Parathyroid adenoma (tissue), 2 donors: Measurements from ENCODE around the gene MOSPD3.

ENCODE experiments used
- H2AFZ ChIP-seq: fragments of 300-600 bp; sonication (generic); one replicate; pipeline ENCODE4 v1.7.0; 2017; ENCODE audit warnings: antibody characterized with exemption, mild to moderate bottlenecking
- H3K27ac ChIP-seq: fragments of 300-600 bp; sonication (generic); one replicate; pipeline ENCODE4 v1.7.0; 2017
- H3K27me3 ChIP-seq: fragments of 300-600 bp; sonication (generic); one replicate; pipeline ENCODE4 v1.7.0; 2017; ENCODE audit warnings: low read length; ENCODE audit not compliant: control insufficient read depth, insufficient read depth
- H3K36me3 ChIP-seq: fragments of 300-600 bp; sonication (generic); one replicate; pipeline ENCODE4 v1.7.0; 2017; ENCODE audit warnings: low read length; ENCODE audit not compliant: control insufficient read depth, insufficient read depth
- H3K4me1 ChIP-seq: fragments of 300-600 bp; sonication (generic); one replicate; pipeline ENCODE4 v1.7.0; 2017; ENCODE audit warnings: control low read depth
- H3K4me2 ChIP-seq: fragments of 300-600 bp; sonication (generic); one replicate; pipeline ENCODE4 v1.7.0; 2017; ENCODE audit warnings: low read length
- H3K4me3 ChIP-seq: fragments of 300-600 bp; sonication (generic); one replicate; pipeline ENCODE4 v1.7.0; 2017; ENCODE audit warnings: low read depth, low read length
- H3K79me2 ChIP-seq: fragments of 300-600 bp; sonication (generic); one replicate; pipeline ENCODE4 v1.7.0; 2017; ENCODE audit warnings: control low read depth
- H3K9ac ChIP-seq: fragments of 300-600 bp; sonication (generic); one replicate; pipeline ENCODE4 v1.7.0; 2017; ENCODE audit warnings: mild to moderate bottlenecking
- H3K9me3 ChIP-seq: fragments of 300-600 bp; sonication (generic); one replicate; pipeline ENCODE4 v1.7.0; 2017; ENCODE audit warnings: low read length; ENCODE audit not compliant: control insufficient read depth
- TF ChIP-seq, protein P1 (sequence below): fragments of 300-600 bp; sonication (generic); IDR thresholded peaks from one replicate; pipeline ENCODE4 v1.7.0; 2017; ENCODE audit warnings: antibody characterized with exemption, mild to moderate bottlenecking
- donor health status: primary hyperparathyroidism.

Gene MOSPD3

DNA sequence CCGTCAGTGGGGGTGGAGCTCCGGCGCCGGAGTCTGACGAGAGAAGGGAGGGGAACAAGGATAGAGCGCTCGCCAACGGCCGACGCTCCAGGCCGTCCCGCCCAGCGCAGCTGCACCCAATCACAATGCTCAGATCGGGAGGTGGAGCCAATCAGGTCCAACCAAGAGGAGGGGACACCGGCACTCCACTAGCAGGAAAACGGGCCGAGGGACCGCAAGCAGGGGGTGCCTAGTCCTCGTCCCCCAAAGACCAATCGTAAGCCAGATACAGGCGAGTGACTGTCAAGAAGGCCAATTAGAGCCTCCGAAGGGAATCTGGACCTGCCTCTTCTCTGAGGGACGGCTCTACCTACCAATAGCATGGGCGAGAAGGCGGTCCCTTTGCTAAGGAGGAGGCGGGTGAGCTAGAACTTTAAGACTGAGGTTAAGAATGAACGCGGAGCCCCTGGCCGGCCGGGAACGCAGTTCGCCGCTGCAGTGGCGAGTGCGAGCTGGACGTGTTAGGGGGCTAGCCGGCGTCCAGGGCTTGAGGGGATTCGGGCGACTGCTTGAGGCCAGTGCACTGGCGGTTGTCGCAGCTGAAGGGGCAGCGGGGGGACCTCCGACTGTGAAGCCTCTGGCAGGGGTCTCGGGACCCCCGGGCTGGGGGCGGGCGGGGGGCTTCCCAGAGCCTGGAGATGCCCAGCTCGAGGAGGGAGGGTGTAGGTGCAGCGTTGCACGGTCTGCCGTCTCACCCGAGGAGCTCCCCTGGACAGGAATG is 25.9 kb upstream of the MOSPD3 start, which contains the start of gene FBXO24:
Gene FBXO24 (plus strand): TSS at position 63 of the 760 bp plus-strand sequence. CDS start 298 bp downstream, at position 361.
- Histone ChIP-seq H3K4me1 (peaks cover 21% of the 10 kb centered on the region), H3K79me2 (peaks cover 3% of the 10 kb centered on the region)

DNA sequence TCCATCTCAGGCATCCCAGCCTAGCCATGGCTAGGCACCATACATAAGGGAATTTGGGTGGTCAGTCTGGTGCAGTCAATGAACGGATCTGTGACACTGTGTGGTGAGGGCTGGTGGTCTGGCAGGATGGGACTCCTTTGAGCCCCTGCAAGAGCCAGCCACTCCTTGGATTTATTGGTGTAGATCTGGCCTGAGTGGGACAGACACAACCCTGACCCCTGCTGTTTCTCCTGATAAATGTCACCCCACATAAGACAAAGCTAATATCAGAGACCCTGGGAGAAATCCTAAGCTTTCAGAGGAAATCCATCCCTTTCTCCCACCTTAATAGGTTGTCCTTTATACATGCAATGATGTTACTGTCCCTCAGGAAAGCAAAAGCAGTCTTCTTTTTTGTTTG is 23.9 kb upstream of the MOSPD3 start:
- Histone ChIP-seq H3K4me3 (no peak overlapping the region), H3K9ac (no peak overlapping the region), H3K36me3 (no peaks in the 10 kb centered on the region), H3K4me1 (peaks cover 12% of the 10 kb centered on the region), H3K27ac (no peak overlapping the region), H3K79me2 (no peaks in the 10 kb centered on the region), H3K4me2 (no peak overlapping the region), H3K27me3 (no peaks in the 10 kb centered on the region), H2AFZ (no peak overlapping the region), H3K9me3 (no peaks in the 10 kb centered on the region)
- TF ChIP-seq, protein P1, sequence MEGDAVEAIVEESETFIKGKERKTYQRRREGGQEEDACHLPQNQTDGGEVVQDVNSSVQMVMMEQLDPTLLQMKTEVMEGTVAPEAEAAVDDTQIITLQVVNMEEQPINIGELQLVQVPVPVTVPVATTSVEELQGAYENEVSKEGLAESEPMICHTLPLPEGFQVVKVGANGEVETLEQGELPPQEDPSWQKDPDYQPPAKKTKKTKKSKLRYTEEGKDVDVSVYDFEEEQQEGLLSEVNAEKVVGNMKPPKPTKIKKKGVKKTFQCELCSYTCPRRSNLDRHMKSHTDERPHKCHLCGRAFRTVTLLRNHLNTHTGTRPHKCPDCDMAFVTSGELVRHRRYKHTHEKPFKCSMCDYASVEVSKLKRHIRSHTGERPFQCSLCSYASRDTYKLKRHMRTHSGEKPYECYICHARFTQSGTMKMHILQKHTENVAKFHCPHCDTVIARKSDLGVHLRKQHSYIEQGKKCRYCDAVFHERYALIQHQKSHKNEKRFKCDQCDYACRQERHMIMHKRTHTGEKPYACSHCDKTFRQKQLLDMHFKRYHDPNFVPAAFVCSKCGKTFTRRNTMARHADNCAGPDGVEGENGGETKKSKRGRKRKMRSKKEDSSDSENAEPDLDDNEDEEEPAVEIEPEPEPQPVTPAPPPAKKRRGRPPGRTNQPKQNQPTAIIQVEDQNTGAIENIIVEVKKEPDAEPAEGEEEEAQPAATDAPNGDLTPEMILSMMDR = peak; percentile 45

More for the DNA sequence above, 25.9 kb upstream of the MOSPD3 start, which contains the start of gene FBXO24:
- Histone ChIP-seq H2AFZ (peak within 1 kb of the TSS; percentile 89), H3K4me2 (peak within 1 kb of the TSS; percentile 87), H3K27me3 (no peaks in the 10 kb centered on the region), H3K9ac (peak within 1 kb of the TSS; percentile 98), H3K4me3 (peak within 1 kb of the TSS; percentile 99), H3K9me3 (no peaks in the 10 kb centered on the region), H3K27ac (peak within 1 kb of the TSS; percentile 95), H3K36me3 (no peaks in the 10 kb centered on the region)
- TF ChIP-seq, protein P1 = no peak

DNA sequence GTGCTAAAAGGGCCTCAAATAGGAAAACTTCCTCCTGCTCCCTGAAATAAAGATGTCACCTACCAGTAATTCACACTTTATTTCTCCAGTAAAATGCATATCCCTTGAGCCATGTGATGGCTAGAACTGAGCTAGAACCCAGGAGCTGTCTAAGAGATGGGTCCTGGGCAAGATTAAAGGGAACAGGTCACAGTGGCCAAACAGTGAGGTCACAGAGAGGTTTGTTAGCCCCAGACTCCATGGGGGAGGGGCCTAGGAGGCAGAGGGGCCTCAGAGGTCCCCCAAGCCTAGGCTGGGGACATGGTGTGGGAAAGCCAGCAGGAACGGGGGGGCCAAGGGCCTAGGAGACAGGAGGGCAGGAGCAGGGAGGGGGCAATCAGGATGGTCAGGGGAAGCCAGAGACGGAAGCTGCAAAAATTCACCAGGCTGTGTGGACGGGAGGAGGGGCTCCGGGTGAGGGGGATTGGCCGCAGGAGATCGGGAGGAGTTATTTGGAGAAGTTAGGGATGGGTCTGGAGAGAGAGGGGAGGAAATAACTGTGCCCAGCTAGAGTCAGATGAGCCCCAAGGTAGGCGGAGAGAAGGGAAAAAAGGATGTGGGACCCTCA is 22.9 kb upstream of the MOSPD3 start:
- Histone ChIP-seq H2AFZ (no peak overlapping the region), H3K4me2 (no peak overlapping the region), H3K36me3 (no peaks in the 10 kb centered on the region), H3K4me1 (peaks cover 5% of the 10 kb centered on the region), H3K27ac (no peak overlapping the region), H3K27me3 (no peaks in the 10 kb centered on the region), H3K4me3 (no peak overlapping the region), H3K9ac (no peak overlapping the region), H3K9me3 (no peaks in the 10 kb centered on the region), H3K79me2 (no peaks in the 10 kb centered on the region)
- TF ChIP-seq, protein P1 = no peak

DNA sequence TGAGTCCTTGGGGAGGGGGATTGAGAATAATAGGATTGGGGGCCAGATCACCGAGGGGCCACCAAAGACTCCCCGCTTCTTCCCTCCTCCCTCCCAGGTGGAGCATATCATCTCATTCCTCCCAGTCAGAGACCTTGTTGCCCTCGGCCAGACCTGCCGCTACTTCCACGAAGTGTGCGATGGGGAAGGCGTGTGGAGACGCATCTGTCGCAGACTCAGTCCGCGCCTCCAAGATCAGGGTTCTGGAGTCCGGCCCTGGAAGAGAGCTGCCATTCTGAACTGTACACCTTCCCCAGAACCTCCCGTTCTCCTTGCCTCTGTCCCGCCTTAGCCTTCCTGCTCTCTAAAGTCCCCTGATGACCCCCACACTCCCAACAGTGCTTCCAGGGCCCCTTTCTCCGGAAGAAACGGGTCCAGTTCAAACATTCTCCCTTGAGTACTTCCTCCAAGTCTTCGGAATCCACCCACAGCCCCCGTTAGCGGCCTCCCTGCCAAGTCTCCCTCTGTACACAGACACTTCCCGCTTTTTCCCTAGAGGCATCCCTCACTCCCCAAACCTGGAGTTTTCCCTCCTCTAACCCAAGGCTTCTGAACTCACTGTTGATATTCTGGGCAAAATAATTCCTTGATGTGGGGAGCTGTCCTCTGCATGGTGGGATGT is 22.1 kb upstream of the MOSPD3 start:
- Histone ChIP-seq H3K27ac (no peak overlapping the region), H3K36me3 (no peaks in the 10 kb centered on the region), H3K9ac (no peak overlapping the region), H3K79me2 (no peaks in the 10 kb centered on the region), H3K9me3 (no peaks in the 10 kb centered on the region), H3K4me2 (no peak overlapping the region), H3K4me3 (no peak overlapping the region), H3K4me1 (no peaks in the 10 kb centered on the region), H2AFZ (no peak overlapping the region), H3K27me3 (no peaks in the 10 kb centered on the region)
- TF ChIP-seq, protein P1 = no peak
